Activated CD8-positive, alpha-beta T cell treated with anti-CD3 and anti-CD28 coated beads, Interleukin-2, amount 10 ng/mL, durations not matched to agents 7 days and 5 days (primary cell): Measurements from ENCODE around the gene ATP6V0C. TPM values are rescaled to one million over a fixed set of nuclear protein-coding genes. Genes with fewer than 3 reads are reported as not detected.

Source experiments
- ATAC-seq: fragments of 150-1000 bp; cut with Tn5 transposase; one replicate; pipeline ENCODE4 v1.10.0; 2021; ENCODE audit warnings: moderate library complexity
- CTCF ChIA-PET: fragments of 350-600 bp; sonication (Branson Sonifier 250); formaldehyde crosslinking; loops from one replicate; lab custom pipeline; 2021; ENCODE audit warnings: antibody characterized with exemption; lab: Charles Lee
- POLR2A ChIA-PET: fragments of 350-600 bp; sonication (Branson Sonifier 250); formaldehyde crosslinking; loops from one replicate; lab custom pipeline; 2021; ENCODE audit warnings: antibody characterized with exemption; lab: Charles Lee
- DNase-seq: peaks from one replicate; pipeline ENCODE4 v3.0.0-alpha.2; 2020
- H3K27ac Mint-ChIP-seq: one replicate; pipeline ENCODE4 v1.8.0; 2021; ENCODE audit warnings: mild to moderate bottlenecking, mixed read lengths
- H3K27me3 Mint-ChIP-seq: one replicate; pipeline ENCODE4 v1.8.0; 2021; ENCODE audit warnings: low read depth, mixed read lengths
- H3K36me3 Mint-ChIP-seq: one replicate; pipeline ENCODE4 v1.8.0; 2021; ENCODE audit warnings: low read depth, mixed read lengths
- H3K4me1 Mint-ChIP-seq: one replicate; pipeline ENCODE4 v1.8.0; 2021; ENCODE audit warnings: low read depth, mixed read lengths
- H3K4me3 Mint-ChIP-seq: one replicate; pipeline ENCODE4 v1.8.0; 2021; ENCODE audit warnings: mild to moderate bottlenecking, mixed read lengths
- H3K9me3 Mint-ChIP-seq: one replicate; pipeline ENCODE4 v1.8.0; 2022; ENCODE audit warnings: mixed read lengths; ENCODE audit not compliant: insufficient read depth
- total RNA-seq, 2 experiments: library from RNA; stranded (reverse); gene quantifications; one replicate each; pipeline ENCODE4 v1.2.3, GENCODE V29; 2021

Gene ATP6V0C
- total RNA-seq, 2 experiments from 2014 or later = 105 to 110 TPM

DNA sequence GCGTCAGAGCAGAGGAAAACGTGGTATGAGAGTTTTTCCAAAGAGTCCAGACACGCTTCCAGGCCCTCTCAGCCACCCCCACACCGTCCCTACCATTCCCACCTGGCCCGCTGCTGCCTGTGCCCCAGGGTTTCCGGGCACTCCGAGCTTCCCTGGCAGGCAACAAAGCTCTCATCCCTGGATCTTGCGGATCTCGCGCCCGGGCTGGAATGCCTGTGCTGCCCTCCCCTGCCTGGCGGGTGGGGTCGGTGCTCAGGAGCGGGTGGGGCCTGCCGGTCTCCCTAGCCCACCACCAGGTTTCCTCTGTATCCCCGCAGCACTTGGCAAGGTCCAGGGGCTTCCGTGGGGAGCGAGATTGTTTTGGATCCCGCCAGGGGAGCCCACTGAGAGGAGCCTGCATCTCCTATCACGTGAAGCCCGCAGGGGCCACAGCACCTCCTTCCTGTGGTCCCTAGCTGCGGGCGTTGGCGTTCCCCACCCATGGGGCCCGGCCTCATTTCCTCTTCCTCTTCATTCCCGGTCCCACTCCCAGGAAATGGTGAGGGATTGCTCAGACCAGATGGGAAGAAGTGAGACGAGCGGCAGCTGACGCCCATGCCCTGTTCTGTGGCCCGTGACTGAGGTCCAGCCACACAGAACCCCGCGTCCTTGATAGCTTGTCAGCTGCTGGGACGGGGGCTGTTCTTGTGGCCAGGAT lies 27.8 kb upstream of the ATP6V0C start:
- Mint-ChIP-seq H3K9me3 (no peaks in the 10 kb centered on the region), H3K36me3 (peaks cover 4% of the 10 kb centered on the region), H3K27ac (no peak overlapping the region), H3K27me3 (no peaks in the 10 kb centered on the region), H3K4me1 (peaks cover 27% of the 10 kb centered on the region), H3K4me3 (no peak overlapping the region)
- ChIA-PET CTCF (interaction anchor here (1.0 to 4.4 kb wide), 7 partner anchors 15 to 331 kb away, joined by 3 to 27 read pairs (median 3); partner anchors contain the start of genes ABCA3, TEDC2 and TRAF7), POLR2A (interaction anchor here (1.1 kb wide), 1 partner anchor 28 kb away, joined by 4 read pairs; the partner anchor contains the start of gene ATP6V0C)
- ATAC-seq (no peak), DNase-seq (no peak)

DNA sequence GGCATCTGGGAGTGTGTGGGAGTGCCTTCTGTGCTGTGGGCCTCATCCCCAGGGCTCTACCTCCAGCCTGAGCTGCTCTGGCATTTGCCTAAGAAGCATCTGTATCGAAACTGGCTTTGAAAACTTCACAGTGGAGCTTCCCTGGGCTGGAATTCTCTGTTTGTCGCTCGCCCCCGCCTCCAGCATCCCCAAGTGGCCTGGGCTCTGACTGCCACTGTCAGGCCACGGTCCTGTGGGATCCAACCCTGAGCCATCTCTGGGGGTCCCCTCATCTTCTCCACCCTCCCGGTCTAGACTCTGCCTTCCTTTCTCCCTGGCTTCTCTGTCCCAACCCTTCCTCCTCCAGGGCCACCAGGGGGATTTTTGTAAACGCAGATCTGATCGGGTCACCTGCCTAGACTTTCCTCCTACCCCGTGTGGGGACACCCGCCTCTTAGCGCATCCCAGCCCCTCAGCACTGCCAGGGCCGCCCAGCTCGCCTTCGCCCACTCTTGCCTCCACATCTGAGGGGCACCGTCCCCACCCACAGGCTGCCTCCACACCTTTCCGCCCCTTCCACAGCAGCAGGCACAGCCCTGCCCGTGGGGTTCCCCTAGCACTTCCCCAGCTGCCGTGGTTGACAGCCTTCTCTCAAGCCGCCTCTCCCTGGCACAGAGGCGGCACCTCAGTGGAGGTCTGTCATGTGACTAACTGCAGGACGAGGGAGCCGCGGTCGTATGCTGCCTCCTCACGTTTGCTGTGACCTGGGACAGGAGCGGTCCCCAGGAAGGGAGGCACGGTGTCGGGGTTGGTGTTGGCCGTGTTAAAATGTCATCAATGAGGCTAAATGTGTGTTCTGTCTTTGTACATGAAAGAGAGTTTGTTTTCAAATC lies 26.9 kb upstream of the ATP6V0C start:
- POLR2A ChIA-PET = interaction anchor here (1.1 kb wide), 1 partner anchor 27 kb away, joined by 4 read pairs; the partner anchor contains the start of gene ATP6V0C
- H3K4me1 Mint-ChIP-seq = peaks cover 27% of the 10 kb centered on the region
- peak; percentile 80 for DNase-seq
- no peaks in the 10 kb centered on the region for H3K27me3 Mint-ChIP-seq
- peaks cover 4% of the 10 kb centered on the region for H3K36me3 Mint-ChIP-seq
- no peaks in the 10 kb centered on the region for H3K9me3 Mint-ChIP-seq
- CTCF ChIA-PET = interaction anchor here (0.7 to 4.4 kb wide), 8 partner anchors 14 to 331 kb away, joined by 3 to 27 read pairs (median 3); partner anchors contain the start of genes ABCA3, TEDC2 and TRAF7
- peak overlapping the region; percentile 65 for H3K27ac Mint-ChIP-seq
- ATAC-seq = peak; percentile 92
- peak overlapping the region; percentile 22 for H3K4me3 Mint-ChIP-seq

GRCh38 chr16:2487517-2487842 lies 26.3 kb upstream of the ATP6V0C start:
- DNase-seq (no peak), ATAC-seq (no peak)
- Mint-ChIP-seq H3K9me3 (no peaks in the 10 kb centered on the region), H3K4me1 (peaks cover 27% of the 10 kb centered on the region), H3K4me3 (peak overlapping the region; percentile 22), H3K36me3 (peaks cover 4% of the 10 kb centered on the region), H3K27ac (peak overlapping the region; percentile 65), H3K27me3 (no peaks in the 10 kb centered on the region)
- POLR2A ChIA-PET = no interaction called here
- CTCF ChIA-PET = interaction anchor here (1.4 to 4.4 kb wide), 2 partner anchors 13 to 236 kb away, joined by 3 to 27 read pairs; no protein-coding TSS in a partner anchor

- Mint-ChIP-seq H3K4me3 (no peak overlapping the region), H3K36me3 (peaks cover 4% of the 10 kb centered on the region), H3K27ac (no peak overlapping the region), H3K9me3 (no peaks in the 10 kb centered on the region), H3K4me1 (peaks cover 27% of the 10 kb centered on the region), H3K27me3 (no peaks in the 10 kb centered on the region)
- DNase-seq (no peak), ATAC-seq (no peak)
- POLR2A ChIA-PET = interaction anchor here (1.2 kb wide), 1 partner anchor 14 kb away, joined by 4 read pairs; the partner anchor contains the start of gene TBC1D24
- CTCF ChIA-PET = interaction anchor here (0.8 to 4.4 kb wide), 6 partner anchors 13 to 236 kb away, joined by 3 to 27 read pairs (median 4); partner anchors contain the start of genes CCNF and TBC1D24
Observed at GRCh38 chr16:2487903-2488531, 25.7 kb upstream of the ATP6V0C start.

DNA sequence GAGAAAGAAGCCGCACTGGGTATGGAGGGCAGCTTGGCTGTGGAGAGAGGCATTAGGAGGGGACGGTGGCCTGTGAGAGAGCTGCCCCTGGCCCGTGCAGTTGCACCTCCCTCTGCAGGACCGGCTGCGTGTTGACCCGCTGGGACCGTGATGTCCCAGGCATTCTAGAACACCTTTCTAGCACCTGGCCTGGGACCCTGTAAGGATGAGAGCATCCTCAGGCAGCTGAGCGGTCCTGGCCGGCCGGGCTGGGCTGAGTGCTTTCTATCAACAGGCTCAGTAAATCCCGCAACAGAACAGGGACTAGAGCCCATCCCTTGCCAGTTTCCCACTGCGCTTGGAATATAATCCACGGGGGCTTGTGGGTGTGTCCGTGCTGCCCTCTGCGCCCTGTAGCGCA lies 24.2 kb upstream of the ATP6V0C start:
- peaks cover 27% of the 10 kb centered on the region for H3K4me1 Mint-ChIP-seq
- H3K27me3 Mint-ChIP-seq = no peaks in the 10 kb centered on the region
- peaks cover 4% of the 10 kb centered on the region for H3K36me3 Mint-ChIP-seq
- DNase-seq (no peak), ATAC-seq (no peak)
- CTCF ChIA-PET = interaction anchor here (4.4 kb wide), 1 partner anchor 11 kb away, joined by 27 read pairs; no protein-coding TSS in a partner anchor
- H3K27ac Mint-ChIP-seq = no peak overlapping the region
- H3K4me3 Mint-ChIP-seq = no peak overlapping the region
- POLR2A ChIA-PET = no interaction called here
- H3K9me3 Mint-ChIP-seq = no peaks in the 10 kb centered on the region

DNA sequence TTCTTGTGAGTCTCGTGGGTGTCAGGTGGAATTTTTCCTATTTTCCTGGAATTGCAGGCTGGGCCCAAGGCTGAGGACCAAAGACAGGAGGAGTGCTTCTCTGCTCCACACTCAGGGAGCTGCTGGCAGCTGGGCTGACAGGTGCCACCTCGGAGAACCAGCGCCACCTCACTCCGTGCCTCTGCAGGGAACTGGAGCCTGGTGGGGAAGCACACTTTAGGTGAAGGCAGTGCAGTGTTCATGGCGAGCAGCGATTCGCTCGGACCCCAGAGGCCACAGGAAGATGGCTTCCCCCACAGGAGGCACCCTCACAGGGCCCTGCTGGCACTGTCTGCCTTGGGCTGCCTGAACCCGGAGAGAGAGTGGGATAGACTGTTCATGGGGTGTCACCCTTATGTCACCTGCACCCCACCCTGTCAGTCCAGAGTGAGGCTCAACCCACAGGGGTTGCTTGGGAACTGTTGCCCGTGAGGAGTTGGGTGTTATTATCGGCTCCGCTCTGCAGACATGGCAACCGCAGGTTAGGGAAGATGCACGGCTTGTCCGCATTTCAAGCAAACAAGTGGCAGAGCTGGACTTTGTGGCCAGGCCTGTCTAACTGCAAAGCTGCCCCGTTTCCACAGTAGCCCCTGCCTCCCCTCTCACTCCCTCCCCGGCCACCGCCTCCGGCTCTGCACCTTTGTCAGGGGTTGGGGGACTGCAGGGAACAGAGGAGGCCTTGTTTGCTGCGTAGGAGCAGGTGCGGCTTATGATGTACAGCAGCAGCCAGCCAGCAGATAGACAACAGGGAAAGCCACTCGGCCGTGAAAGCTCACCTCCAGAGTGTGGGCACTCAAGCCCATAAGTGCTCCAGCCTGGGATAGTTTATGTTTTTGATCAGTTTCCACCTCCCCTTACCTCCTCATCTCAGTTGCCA lies 23.3 kb upstream of the ATP6V0C start:
- no peaks in the 10 kb centered on the region for H3K27me3 Mint-ChIP-seq
- no peak overlapping the region for H3K27ac Mint-ChIP-seq
- DNase-seq = no peak
- H3K4me3 Mint-ChIP-seq = no peak overlapping the region
- no peaks in the 10 kb centered on the region for H3K9me3 Mint-ChIP-seq
- ATAC-seq = no peak
- ChIA-PET CTCF (interaction anchor here (2.0 to 4.4 kb wide), 2 partner anchors 10 to 11 kb away, joined by 6 to 27 read pairs; no protein-coding TSS in a partner anchor), POLR2A (no interaction called here)
- peaks cover 4% of the 10 kb centered on the region for H3K36me3 Mint-ChIP-seq
- H3K4me1 Mint-ChIP-seq = peaks cover 25% of the 10 kb centered on the region

- POLR2A ChIA-PET = no interaction called here
- Mint-ChIP-seq H3K9me3 (no peaks in the 10 kb centered on the region), H3K4me1 (peaks cover 10% of the 10 kb centered on the region), H3K27me3 (no peaks in the 10 kb centered on the region), H3K27ac (no peak overlapping the region), H3K36me3 (peaks cover 3% of the 10 kb centered on the region), H3K4me3 (no peak overlapping the region)
- CTCF ChIA-PET = interaction anchor here (2.0 kb wide), 1 partner anchor 9 kb away, joined by 6 read pairs; no protein-coding TSS in a partner anchor
- ATAC-seq = no peak
- DNase-seq = no peak
Observed at GRCh38 chr16:2492292-2492691, 21.5 kb upstream of the ATP6V0C start.

- no peak for DNase-seq
- H3K9me3 Mint-ChIP-seq = no peaks in the 10 kb centered on the region
Observed at GRCh38 chr16:2493605-2494004, 20.1 kb upstream of the ATP6V0C start.

DNA sequence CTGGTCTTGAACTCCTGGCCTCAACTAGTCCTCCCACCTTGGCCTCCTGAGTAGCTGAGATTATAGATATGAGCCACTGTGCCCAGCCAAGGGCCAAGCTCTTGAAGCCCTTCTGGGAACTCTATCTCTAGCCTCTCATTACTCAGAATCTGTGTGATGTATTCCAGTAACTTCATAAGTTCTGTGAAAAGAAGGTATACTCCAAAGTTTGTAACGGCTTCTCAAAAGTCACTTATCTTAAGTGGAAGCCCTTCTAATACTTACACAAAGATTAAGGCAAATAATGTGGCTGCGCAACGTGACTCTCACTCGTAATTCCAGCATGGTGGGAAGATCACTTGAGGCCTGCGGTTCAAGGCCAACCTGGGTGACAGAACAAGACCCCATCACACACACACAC lies 19.1 kb upstream of the ATP6V0C start:
- no peaks in the 10 kb centered on the region for H3K4me1 Mint-ChIP-seq
- no peaks in the 10 kb centered on the region for H3K27me3 Mint-ChIP-seq
- peaks cover 7% of the 10 kb centered on the region for H3K36me3 Mint-ChIP-seq
- H3K27ac Mint-ChIP-seq = no peak overlapping the region
- ATAC-seq (no peak), DNase-seq (no peak)
- H3K9me3 Mint-ChIP-seq = no peaks in the 10 kb centered on the region
- no peak overlapping the region for H3K4me3 Mint-ChIP-seq
- ChIA-PET CTCF (no interaction called here), POLR2A (interaction anchor here (1.7 kb wide), 1 partner anchor 18 kb away, joined by 4 read pairs; no protein-coding TSS in a partner anchor)

More at GRCh38 chr16:2493605-2494004, 20.1 kb upstream of the ATP6V0C start:
- H3K36me3 Mint-ChIP-seq = peaks cover 7% of the 10 kb centered on the region
- no peak overlapping the region for H3K4me3 Mint-ChIP-seq
- no peaks in the 10 kb centered on the region for H3K4me1 Mint-ChIP-seq
- no peaks in the 10 kb centered on the region for H3K27me3 Mint-ChIP-seq
- ATAC-seq = no peak
- ChIA-PET CTCF (no interaction called here), POLR2A (interaction anchor here (0.6 to 1.7 kb wide), 2 partner anchors 19 to 709 kb away, joined by 3 to 4 read pairs; no protein-coding TSS in a partner anchor)
- no peak overlapping the region for H3K27ac Mint-ChIP-seq

GRCh38 chr16:2495041-2495440 lies 18.7 kb upstream of the ATP6V0C start:
- ATAC-seq = no peak
- Mint-ChIP-seq H3K9me3 (no peaks in the 10 kb centered on the region), H3K27ac (no peak overlapping the region), H3K4me1 (no peaks in the 10 kb centered on the region), H3K36me3 (peaks cover 7% of the 10 kb centered on the region), H3K4me3 (no peak overlapping the region), H3K27me3 (no peaks in the 10 kb centered on the region)
- ChIA-PET POLR2A (no interaction called here), CTCF (no interaction called here)
- DNase-seq = no peak
